GM19099 (cell line): ENCODE results near the gene KLHL15.
A peak's percentile ranks its signal among the peaks of the same experiment; 100 is the strongest.

Experiments used
- POLR2A ChIP-seq: IDR thresholded peaks from 3 replicates; pipeline ENCODE4 v1.6.1; 2011; ENCODE audit warnings: low read depth; ENCODE audit not compliant: insufficient read length; ENCODE audit errors: extremely low read depth

The KLHL15 gene

GRCh38 chrX:24027086-24027485, at the start of gene KLHL15:
TSS of gene KLHL15 (minus strand) at chrX:24027186. CDS start at chrX:24006693, 20,493 bp downstream.
- TF ChIP-seq POLR2A: no peak

DNA sequence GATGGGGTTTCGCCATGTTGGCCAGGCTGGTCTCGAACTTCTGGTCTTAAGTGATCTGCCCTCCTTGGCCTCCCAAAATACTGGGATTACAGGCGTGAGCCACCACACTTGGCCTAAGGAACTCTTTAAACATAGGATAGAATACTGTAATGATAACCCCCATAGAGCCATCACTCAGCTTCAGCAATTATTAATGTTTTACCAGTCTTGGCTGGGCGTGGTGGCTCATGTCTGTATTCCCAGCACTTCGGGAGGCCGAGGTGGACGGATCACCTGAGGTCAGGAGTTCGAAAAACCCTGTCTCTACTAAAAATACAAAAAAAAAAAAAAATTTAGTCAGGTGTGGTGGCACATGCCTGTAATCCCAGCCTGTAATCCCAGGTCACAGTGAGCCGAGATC, 42.9 kb upstream of the KLHL15 start:
- TF ChIP-seq POLR2A: no peak

DNA sequence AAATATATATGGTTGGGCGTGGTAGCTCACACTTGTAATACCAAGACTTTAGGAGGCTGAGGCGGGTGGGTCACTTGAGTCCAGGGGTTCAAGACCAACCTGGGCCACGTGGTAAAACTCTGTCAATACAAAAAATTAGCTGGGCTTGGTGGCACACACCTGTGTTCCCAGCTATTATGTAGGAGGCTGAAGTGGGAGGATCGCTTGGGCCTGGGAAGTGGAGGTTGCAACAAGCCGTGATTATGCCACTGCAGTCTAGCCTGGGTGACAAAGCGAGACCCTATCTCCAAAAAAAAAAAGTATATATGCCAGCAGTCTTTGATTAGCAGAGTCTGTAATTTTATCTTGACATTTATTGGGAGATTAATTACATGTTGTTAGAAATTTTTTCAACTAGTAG, 36.5 kb upstream of the KLHL15 start:
- no peak for TF ChIP-seq POLR2A

DNA sequence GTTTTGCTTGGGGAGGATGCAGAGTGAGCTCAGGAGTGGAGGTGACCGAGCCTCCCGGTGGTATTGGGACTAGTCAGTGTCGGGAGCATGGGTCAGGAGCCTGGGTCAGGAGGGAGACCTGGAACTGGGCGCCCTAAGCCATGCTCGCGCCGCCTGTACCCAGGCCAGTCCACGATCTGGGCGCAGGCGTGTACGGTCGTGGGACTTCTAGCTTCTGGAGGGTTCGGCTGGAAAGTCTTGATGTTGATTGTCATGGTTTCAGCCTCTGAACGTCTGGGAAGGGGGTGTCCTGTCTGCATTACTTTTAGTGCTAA, 28.0 kb upstream of the KLHL15 start:
- no peak for TF ChIP-seq POLR2A

GRCh38 chrX:24054182-24055042, 27.4 kb upstream of the KLHL15 start, which contains the start of gene EIF2S3:
TSS of gene EIF2S3 (plus strand) at chrX:24054956. CDS start at chrX:24054969, 13 bp downstream.
- TF ChIP-seq POLR2A: peak; percentile 91

GRCh38 chrX:24037729-24038128, 10.7 kb upstream of the KLHL15 start:
- TF ChIP-seq POLR2A: no peak

DNA sequence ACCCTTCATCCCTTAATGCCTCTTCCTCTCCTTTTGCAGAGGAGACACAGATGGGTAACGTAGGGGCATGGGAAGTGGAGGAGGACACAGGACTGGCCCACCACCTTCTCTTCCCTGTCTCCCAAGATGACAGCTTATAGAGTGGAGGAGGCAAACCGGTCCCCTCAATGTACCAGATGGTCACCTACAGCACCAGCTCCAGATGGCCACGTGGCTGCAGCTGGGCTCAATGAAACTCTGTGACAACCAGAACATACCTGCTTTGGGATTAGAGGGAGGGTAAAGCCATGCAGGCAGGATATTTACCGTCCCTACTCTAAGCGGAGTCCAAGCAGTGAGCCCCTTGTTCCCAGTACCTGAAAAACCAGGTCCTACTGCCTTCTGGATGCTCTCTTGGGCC, 7.5 kb upstream of the KLHL15 start:
- TF ChIP-seq POLR2A: no peak

GRCh38 chrX:24030597-24030996, 3.6 kb upstream of the KLHL15 start:
- no peak for TF ChIP-seq POLR2A

DNA sequence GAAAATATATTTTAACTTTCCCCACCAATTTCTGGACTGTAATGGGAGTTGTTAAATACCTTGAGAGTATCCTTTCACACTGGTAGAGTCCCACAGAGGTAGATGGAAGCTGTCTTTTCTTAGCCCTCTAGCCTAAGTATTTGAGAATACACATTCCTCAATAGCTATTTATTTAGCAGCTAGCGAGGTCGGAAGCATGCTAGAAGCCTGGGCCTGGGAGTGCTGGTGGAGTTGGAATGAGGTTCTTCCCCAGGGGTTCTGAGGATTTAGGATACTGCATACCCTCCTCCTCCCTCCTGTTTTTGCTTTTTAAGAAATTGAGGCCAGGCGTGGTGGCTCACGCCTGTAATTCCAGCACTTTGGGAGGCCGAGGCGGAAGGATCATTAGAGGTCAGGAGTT, 999 bp upstream of the KLHL15 start:
- no peak for TF ChIP-seq POLR2A

GRCh38 chrX:24026432-24026831, 554 bp downstream of the KLHL15 start:
- TF ChIP-seq POLR2A: no peak

GRCh38 chrX:24025741-24026403, 1.1 kb downstream of the KLHL15 start:
- TF ChIP-seq POLR2A: peak; percentile 35

GRCh38 chrX:24024819-24025740, 1.9 kb downstream of the KLHL15 start:
- TF ChIP-seq POLR2A: peak; percentile 96

GRCh38 chrX:24023972-24024669, 2.9 kb downstream of the KLHL15 start:
- no peak for TF ChIP-seq POLR2A

GRCh38 chrX:24023544-24023943, 3.4 kb downstream of the KLHL15 start:
- no peak for TF ChIP-seq POLR2A
